ENCODE data around the gene UBE2D4.
"Not testable (repeated sequence)": the region's sequence is repeated elsewhere in the genome, so short reads cannot be mapped to it uniquely, and the experiment has no call there.

GRCh38 chr7:43970698-43971097 lies 44.5 kb downstream of the UBE2D4 start:
- not testable (repeated sequence) for TF ChIP-seq CTCF, POLR2A (IDR thresholded peaks at IDR 0.05)
